NT2/D1 (cell line): Measurements from ENCODE around the gene ERVFRD-1.

ENCODE experiments used
- DNase-seq: peaks from one replicate; pipeline ENCODE4 v3.0.0-alpha.2; 2011; ENCODE audit warnings: low read depth, low spot score
- H3K27me3 ChIP-seq: 2 replicates; pipeline ENCODE4 v1.6.0; 2011; ENCODE audit warnings: mild to moderate bottlenecking; ENCODE audit not compliant: insufficient read length, insufficient read depth
- H3K36me3 ChIP-seq: 2 replicates; pipeline ENCODE4 v1.6.1; 2011; ENCODE audit warnings: mild to moderate bottlenecking, low read length, mixed read lengths; ENCODE audit not compliant: insufficient read depth, insufficient read length
- H3K4me1 ChIP-seq: 2 replicates; pipeline ENCODE4 v1.5.1; 2011; ENCODE audit not compliant: insufficient read depth, insufficient read length
- H3K4me3 ChIP-seq: 2 replicates; pipeline ENCODE4 v1.5.1; 2011; ENCODE audit warnings: low read depth; ENCODE audit not compliant: insufficient read length
- H3K9ac ChIP-seq: 2 replicates; pipeline ENCODE4 v1.6.0; 2011; ENCODE audit warnings: low read depth; ENCODE audit not compliant: insufficient read length
- H3K9me3 ChIP-seq: 2 replicates; pipeline ENCODE4 v1.5.1; 2011; ENCODE audit warnings: mild to moderate bottlenecking, low read length; ENCODE audit not compliant: insufficient read depth
- SUZ12 ChIP-seq: IDR thresholded peaks from 2 replicates; pipeline ENCODE4 v1.6.1; 2011; ENCODE audit not compliant: insufficient read length, insufficient read depth; ENCODE audit errors: extremely low read depth
- YY1 ChIP-seq: IDR thresholded peaks from 2 replicates; pipeline ENCODE4 v1.6.1; 2011; ENCODE audit not compliant: insufficient read length, insufficient read depth
- ZNF274 ChIP-seq: IDR thresholded peaks from 2 replicates; pipeline ENCODE4 v1.6.1; 2011; ENCODE audit warnings: mild to moderate bottlenecking, low read depth, low read length

ERVFRD-1 gene

DNA sequence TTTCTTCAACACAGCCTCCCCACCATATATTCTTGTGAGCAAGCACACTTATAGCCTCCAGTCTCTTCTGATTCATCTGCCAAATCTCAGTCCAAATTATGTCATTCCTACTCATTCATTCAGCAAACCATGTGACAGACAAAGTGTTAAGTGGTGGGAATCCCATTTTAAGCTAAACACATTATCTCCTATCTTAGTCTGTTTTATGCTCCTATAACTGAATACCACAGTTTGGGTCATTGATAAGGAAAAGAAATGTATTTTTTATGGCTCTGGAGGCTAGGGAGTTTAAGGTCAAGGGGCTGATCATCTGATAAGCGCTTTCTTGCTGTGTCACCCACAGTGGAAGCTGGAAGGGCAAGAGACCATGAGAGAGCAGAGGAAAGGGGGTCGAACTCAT, 41.8 kb downstream of the ERVFRD-1 start:
- no peaks in the 10 kb centered on the region for H3K4me1 ChIP-seq
- H3K4me3 ChIP-seq = no peak overlapping the region
- no peak for DNase-seq
- no peaks in the 10 kb centered on the region for H3K36me3 ChIP-seq
- TF ChIP-seq YY1 (no peak), SUZ12 (no peak), ZNF274 (no peak)
- no peaks in the 10 kb centered on the region for H3K27me3 ChIP-seq
- H3K9me3 ChIP-seq = no peaks in the 10 kb centered on the region
- H3K9ac ChIP-seq = no peak overlapping the region

DNA sequence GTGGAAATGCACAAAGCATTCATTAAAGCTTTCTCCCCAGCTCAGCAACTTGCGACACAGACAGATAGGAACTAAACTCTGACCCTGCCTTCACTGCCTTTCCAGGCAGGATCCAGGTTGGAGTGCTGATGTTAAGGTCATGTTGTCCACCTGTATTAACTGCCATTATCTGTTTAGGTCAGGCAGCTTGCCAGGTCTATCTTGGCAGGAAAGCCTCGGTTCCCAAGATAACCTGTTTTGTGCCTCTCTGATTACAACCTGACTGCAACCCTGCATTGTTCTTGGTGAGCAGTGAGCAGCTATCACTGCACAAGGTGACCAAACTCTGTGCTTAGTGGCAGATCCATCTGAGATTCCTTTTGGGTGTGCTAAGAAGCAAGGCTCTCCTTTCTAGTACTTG, 44.2 kb downstream of the ERVFRD-1 start:
- H3K9me3 ChIP-seq = no peaks in the 10 kb centered on the region
- H3K27me3 ChIP-seq = no peaks in the 10 kb centered on the region
- TF ChIP-seq ZNF274 = no peak
- no peak for TF ChIP-seq YY1
- no peak for TF ChIP-seq SUZ12
- H3K4me3 ChIP-seq = no peak overlapping the region
- no peak for DNase-seq
- H3K9ac ChIP-seq = no peak overlapping the region
- no peaks in the 10 kb centered on the region for H3K4me1 ChIP-seq
- no peaks in the 10 kb centered on the region for H3K36me3 ChIP-seq

DNA sequence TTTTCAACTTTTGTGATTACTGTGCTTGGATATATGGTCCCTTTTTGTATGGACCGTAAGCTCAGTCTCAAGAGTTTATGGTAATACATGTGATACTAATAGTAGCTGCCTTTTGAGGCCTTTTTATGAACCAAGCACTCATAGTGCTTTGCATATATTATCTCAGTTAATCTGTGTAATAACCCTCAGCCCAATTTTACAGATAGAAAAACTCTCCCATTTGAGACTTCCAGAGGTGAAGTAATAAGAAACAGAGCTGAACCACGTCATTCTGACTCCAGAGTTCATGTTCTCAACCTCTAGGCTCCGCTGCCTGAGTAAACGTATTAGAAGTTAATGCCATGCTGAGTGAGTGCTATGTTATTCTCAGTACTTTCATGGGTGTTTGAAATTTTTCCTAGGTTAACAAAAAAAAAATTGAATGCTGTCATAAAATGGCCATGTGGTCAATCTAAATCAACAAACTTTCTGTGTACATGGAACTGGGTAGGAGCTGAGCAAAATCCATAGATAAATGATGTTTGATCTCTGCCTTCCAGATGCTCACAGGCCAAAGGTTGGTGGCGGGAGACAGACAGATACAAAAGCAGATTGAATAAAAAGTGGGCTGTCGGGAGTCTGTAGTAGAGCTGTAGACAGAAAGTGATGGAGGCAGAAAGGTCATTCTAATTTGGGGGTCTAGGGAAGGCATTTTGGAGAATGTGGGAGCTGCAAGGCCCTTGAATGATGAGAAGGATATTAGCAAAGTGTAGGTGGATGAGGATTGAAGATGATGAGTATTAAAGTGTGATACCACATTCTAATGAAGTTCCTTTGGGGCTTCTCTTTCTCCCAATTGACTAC, 44.8 kb downstream of the ERVFRD-1 start:
- Histone ChIP-seq H3K36me3 (no peaks in the 10 kb centered on the region), H3K4me3 (no peak overlapping the region), H3K4me1 (no peaks in the 10 kb centered on the region), H3K9me3 (no peaks in the 10 kb centered on the region), H3K9ac (no peak overlapping the region), H3K27me3 (no peaks in the 10 kb centered on the region)
- TF ChIP-seq SUZ12 (no peak), ZNF274 (no peak), YY1 (no peak)
- no peak for DNase-seq

- no peaks in the 10 kb centered on the region for H3K4me1 ChIP-seq
- no peak overlapping the region for H3K4me3 ChIP-seq
- no peak for DNase-seq
- H3K27me3 ChIP-seq = no peaks in the 10 kb centered on the region
- TF ChIP-seq SUZ12 = no peak
- no peak for TF ChIP-seq YY1
- TF ChIP-seq ZNF274 = no peak
- H3K36me3 ChIP-seq = no peaks in the 10 kb centered on the region
- H3K9ac ChIP-seq = no peak overlapping the region
- no peaks in the 10 kb centered on the region for H3K9me3 ChIP-seq
Observed at GRCh38 chr6:11065436-11066202, 45.9 kb downstream of the ERVFRD-1 start.

GRCh38 chr6:11064836-11065235, 46.7 kb downstream of the ERVFRD-1 start:
- Histone ChIP-seq H3K9ac (no peak overlapping the region), H3K36me3 (no peaks in the 10 kb centered on the region), H3K9me3 (no peaks in the 10 kb centered on the region), H3K4me3 (no peak overlapping the region), H3K4me1 (no peaks in the 10 kb centered on the region), H3K27me3 (no peaks in the 10 kb centered on the region)
- DNase-seq = no peak
- TF ChIP-seq YY1 (no peak), ZNF274 (no peak), SUZ12 (no peak)

DNA sequence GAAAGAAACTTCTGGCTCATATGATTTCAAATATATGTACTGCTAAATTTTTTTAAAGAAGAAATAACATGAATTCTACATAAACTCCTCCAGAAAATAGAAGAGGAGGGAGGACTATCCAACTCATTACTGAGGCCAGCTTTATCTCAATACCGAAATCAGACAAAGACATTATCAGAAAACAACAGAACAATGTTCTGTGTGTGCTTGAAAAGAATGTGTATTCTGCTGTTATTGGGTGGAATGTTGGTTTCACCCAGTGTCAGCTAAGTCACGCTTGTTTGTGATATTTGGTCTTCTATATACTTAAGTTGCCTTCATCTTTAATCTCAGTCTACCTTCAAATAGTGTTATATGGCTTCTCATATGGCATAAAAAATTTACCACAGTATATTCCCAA, 48.8 kb downstream of the ERVFRD-1 start:
- H3K27me3 ChIP-seq = no peaks in the 10 kb centered on the region
- no peaks in the 10 kb centered on the region for H3K9me3 ChIP-seq
- TF ChIP-seq ZNF274 (no peak), YY1 (no peak), SUZ12 (no peak)
- H3K9ac ChIP-seq = no peak overlapping the region
- H3K4me3 ChIP-seq = no peak overlapping the region
- H3K4me1 ChIP-seq = no peaks in the 10 kb centered on the region
- H3K36me3 ChIP-seq = no peaks in the 10 kb centered on the region
- DNase-seq = no peak

DNA sequence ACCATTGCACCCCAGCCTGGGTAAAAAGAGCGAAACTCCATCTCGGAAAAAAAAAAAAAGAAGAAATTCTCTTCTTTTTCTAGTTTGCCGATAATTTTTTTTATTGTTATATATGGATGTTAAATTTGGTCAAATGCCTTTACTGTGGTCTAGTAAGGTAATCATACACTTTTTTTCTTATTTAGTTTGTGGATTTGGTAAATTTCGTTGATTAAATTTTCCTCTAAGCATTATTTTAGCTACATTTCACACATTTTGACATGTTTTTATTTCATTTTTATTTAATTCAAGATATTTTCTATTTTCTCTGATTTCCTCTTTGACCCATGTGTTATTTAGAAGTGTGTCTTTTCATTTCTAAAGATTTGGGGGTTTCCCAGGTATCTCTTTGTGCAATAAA, 49.4 kb downstream of the ERVFRD-1 start:
- no peaks in the 10 kb centered on the region for H3K36me3 ChIP-seq
- H3K9me3 ChIP-seq = no peaks in the 10 kb centered on the region
- no peaks in the 10 kb centered on the region for H3K27me3 ChIP-seq
- no peak overlapping the region for H3K9ac ChIP-seq
- no peaks in the 10 kb centered on the region for H3K4me1 ChIP-seq
- H3K4me3 ChIP-seq = no peak overlapping the region
- TF ChIP-seq ZNF274 = no peak
- no peak for TF ChIP-seq SUZ12
- TF ChIP-seq YY1 = no peak
- DNase-seq = no peak
